NCI-H2171 treated with DMSO at 0.1 percent for 48 hours (cell line): ENCODE measurements around the gene BRDT.

Experiments
- DNase-seq: peaks from one replicate; lab custom pipeline; 2025; lab: John Stamatoyannopoulos, UW

Gene BRDT

GRCh38 chr1:91949356-91949699, at the start of gene BRDT:
Gene BRDT (plus strand): TSS chr1:91949401. CDS start chr1:91962755, 13,354 bp downstream.
- no peak for DNase-seq

GRCh38 chr1:91900562-91900961, 48.6 kb upstream of the BRDT start:
- DNase-seq, result no peak

DNA sequence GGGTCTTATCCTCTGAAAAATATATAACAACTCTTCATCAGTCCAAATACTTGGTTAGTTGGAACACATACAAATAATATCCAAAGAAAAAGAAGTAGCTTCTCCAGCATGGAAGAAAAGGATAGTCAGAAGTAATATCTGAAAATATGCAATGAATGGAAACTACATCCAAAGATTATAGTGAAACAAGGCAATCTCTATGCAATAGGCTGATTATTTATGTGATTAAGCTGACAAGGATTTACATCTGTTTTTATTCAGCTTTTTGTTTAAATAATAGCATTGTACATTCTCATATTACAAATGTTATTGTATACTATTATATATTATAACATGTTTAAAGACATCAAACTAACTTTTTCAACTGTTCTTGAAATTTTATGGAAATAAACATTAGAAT, 48.0 kb upstream of the BRDT start:
- no peak for DNase-seq

GRCh38 chr1:91912266-91912665, 36.9 kb upstream of the BRDT start:
- DNase-seq, result no peak

- no peak for DNase-seq
Measured at GRCh38 chr1:91913018-91913417, 36.2 kb upstream of the BRDT start.

GRCh38 chr1:91916046-91916445, 33.2 kb upstream of the BRDT start:
- no peak for DNase-seq

GRCh38 chr1:91916811-91917460, 32.3 kb upstream of the BRDT start:
- no peak for DNase-seq

- no peak for DNase-seq
Measured at GRCh38 chr1:91919962-91920361, 29.2 kb upstream of the BRDT start.

- DNase-seq, result no peak
Measured at GRCh38 chr1:91924146-91924545, 25.1 kb upstream of the BRDT start.

GRCh38 chr1:91925644-91926435, 23.4 kb upstream of the BRDT start:
- no peak for DNase-seq

DNA sequence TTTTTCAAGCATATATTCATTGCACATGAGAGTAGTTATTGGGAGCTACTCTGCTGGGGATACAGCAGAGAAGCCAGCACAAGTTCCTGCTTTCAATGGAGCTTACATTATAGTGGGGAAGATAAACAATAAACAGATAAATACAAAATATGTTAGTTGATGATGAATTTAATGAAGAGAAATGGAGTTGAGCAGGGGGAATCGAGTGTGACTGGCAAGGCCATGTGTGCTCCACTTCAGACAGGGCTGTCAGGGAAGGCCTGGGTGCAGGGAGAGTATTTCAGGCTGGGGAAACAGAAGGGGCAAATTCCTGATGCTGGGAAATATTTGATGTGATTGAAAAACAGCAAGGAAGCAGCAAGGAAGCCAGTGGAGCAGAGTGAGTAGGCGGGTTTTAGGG, 21.2 kb upstream of the BRDT start:
- no peak for DNase-seq

DNA sequence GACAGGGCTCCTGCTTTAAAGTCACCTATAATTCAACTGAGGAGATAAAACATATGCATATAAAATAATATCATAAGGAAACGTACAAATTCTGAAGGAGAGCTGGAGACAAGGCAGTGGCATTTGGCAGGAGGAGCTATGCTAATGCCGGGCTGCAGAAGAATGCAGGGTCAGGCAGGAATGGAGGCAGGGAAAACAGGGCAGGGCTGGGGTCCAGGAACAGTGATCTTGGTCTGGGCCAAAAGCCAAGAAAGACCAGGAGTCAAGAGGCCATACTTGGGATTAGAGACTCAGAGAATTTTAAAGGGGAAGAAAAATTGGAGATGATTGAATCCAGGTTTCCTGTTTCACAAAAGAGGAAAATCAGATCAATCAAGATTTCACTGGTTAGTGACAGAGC, 20.0 kb upstream of the BRDT start:
- no peak for DNase-seq

DNA sequence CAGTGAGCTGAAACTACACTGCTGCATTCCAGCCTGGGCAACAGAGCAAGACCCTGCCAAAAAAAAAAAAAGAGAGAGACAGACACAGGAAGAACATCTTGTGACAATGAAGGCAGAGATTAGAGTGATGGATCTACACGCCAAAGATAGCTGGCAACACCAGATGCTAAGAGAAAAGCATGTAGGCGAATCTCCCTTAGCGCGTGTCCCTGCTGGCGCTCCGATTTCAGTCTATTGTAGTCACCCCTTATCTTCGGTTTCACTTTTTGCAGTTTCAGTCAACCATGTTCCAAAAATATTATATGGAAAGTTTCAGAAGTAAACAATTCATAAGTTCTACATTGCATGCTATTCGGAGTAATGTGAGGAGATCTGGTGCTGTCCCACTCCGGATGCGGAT, 11.6 kb upstream of the BRDT start:
- no peak for DNase-seq

DNA sequence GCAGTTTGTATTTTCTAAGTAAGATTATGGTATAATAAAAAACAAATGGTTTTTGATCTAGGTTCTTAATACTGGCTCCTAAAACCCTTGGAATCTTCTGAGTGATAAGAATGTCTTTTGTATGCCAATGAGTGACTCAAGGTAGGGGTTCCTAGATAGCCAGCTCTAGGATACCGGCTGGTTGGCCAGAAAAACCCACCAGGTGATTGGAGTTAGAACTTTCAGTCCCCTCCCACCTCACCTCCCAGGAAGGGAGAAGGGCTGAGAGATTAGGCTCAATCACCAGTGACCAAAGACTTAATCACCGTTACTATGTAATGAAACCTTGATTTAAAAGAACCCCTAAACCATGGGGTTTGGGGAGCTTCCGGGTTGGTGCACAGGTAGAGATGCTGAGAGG, 8.7 kb upstream of the BRDT start:
- DNase-seq, result no peak

GRCh38 chr1:91944087-91944486, 5.1 kb upstream of the BRDT start:
- DNase-seq, result no peak

GRCh38 chr1:91948097-91948496, 1.1 kb upstream of the BRDT start:
- no peak for DNase-seq

GRCh38 chr1:91948501-91949355, 473 bp upstream of the BRDT start:
- no peak for DNase-seq

- no peak for DNase-seq
Measured at GRCh38 chr1:91952187-91952586, 3.0 kb downstream of the BRDT start.

- no peak for DNase-seq
Measured at GRCh38 chr1:91958926-91959325, 9.7 kb downstream of the BRDT start.

DNA sequence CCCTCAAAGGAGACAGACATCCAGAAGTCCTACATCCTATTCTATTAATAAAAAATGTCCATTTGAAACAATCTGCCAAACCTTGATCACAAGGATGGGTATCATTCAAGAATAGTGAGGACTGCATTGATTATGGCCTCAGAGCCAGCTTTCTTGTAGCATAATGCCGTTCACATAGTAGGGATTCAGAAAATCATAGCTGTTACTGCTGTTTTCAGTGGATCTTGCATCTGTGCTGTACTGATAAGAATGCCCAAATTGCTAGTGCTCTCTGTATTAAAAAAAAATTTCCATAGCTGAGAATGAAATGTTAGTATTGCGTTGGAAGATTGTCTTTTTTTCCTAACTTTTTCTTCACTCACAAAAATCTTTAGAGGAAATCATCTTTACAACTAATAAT, 19.1 kb downstream of the BRDT start:
- no peak for DNase-seq

DNA sequence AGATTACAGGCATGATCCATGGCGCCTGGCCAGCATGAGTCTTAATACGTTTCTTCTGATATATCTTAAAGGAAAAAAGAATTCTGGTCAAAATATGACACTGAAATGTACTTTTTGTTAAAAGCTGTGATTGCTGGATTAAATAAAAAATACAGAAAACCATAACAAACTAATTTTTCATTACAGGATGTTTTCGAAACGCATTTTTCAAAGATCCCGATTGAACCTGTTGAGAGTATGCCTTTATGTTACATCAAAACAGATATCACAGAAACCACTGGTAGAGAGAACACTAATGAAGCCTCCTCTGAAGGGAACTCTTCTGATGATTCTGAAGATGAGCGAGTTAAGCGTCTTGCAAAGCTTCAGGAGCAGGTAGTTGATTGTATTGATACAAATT, 30.2 kb downstream of the BRDT start:
- no peak for DNase-seq

DNA sequence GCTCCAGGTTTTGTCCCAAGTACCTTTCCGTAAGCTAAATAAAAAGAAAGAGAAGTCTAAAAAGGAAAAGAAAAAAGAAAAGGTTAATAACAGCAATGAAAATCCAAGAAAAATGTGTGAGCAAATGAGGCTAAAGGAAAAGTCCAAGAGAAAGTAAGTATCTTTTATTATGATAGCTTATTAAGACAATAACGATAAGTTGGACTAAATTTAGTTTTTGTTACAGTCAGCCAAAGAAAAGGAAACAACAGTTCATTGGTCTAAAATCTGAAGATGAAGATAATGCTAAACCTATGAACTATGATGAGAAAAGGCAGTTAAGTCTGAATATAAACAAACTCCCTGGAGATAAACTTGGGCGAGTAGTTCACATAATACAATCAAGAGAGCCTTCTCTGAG, 31.5 kb downstream of the BRDT start:
- no peak for DNase-seq

- DNase-seq, result no peak
Measured at GRCh38 chr1:91981996-91982609, 32.9 kb downstream of the BRDT start.
